Astrocyte (in vitro differentiated cells and primary cell): ENCODE results near the gene PAFAH1B2.

Source experiments
- CTCF ChIP-seq: IDR thresholded peaks from 2 replicates; pipeline ENCODE4 v1.5.1; 2011; ENCODE audit warnings: low read depth, mild to moderate bottlenecking, inconsistent platforms, low read length, moderate library complexity; ENCODE audit not compliant: insufficient read depth
- EZH2 ChIP-seq: IDR thresholded peaks from 2 replicates; pipeline ENCODE4 v1.6.1; 2012; ENCODE audit warnings: mild to moderate bottlenecking, low read length, inconsistent platforms; ENCODE audit not compliant: insufficient read depth

GRCh38 chr11:117177534-117178209 lies 33.6 kb downstream of the PAFAH1B2 start:
- TF ChIP-seq EZH2: no peak
- no peak for TF ChIP-seq CTCF
